GM12878 (cell line): ENCODE measurements around the gene KIRREL3. TPM values are rescaled to one million over a fixed set of nuclear protein-coding genes. Genes with fewer than 3 reads are reported as not detected.

Experiments
- ATAC-seq: fragments of 200-7000 bp; cut with Tn5 transposase; 3 replicates; pipeline ENCODE4 v1.9.1; 2020; ENCODE audit warnings: mild to moderate bottlenecking, moderate library complexity
- BruUV-seq: library from RNA; stranded (reverse); fragments of 400-500 nt; replicated peaks from 2 replicates; lab custom pipeline; 2021; lab: Mats Ljungman, UMichigan
- CTCF ChIA-PET: fragments of 300-600 bp; sonication (Branson Sonifier 250); formaldehyde crosslinking; extraction: SDS; loops from one replicate; lab custom pipeline; 2021; ENCODE audit warnings: inconsistent platforms; lab: Yijun Ruan, JAX
- POLR2A ChIA-PET: fragments of 350-600 bp; formaldehyde crosslinking; extraction: SDS; loops from one replicate; lab custom pipeline; 2021; ENCODE audit warnings: inconsistent platforms; lab: Charles Lee
- RAD21 ChIA-PET: fragments of 300-600 bp; sonication (Branson Sonifier 250); formaldehyde crosslinking; loops from one replicate; lab custom pipeline; 2023; ENCODE audit warnings: antibody characterized with exemption; ENCODE audit not compliant: unreplicated experiment; lab: Charles Lee
- SMC1A ChIA-PET: fragments of 300-600 bp; sonication (Branson Sonifier 250); formaldehyde crosslinking; loops from one replicate; lab custom pipeline; 2023; ENCODE audit not compliant: unreplicated experiment, uncharacterized antibody; lab: Charles Lee
- DNase-seq: peaks from one replicate; pipeline ENCODE4 v3.0.0-alpha.2; 2011; ENCODE audit warnings: low read depth, low spot score
- FAIRE-seq: peaks from 3 replicates; lab custom pipeline; 2011; peaks lifted over from hg19 to GRCh38; lab: Jason Lieb, UNC
- H2AFZ ChIP-seq: 2 replicates; pipeline ENCODE4 v1.6.0; 2011; ENCODE audit warnings: low read depth, low read length, control low read depth; ENCODE audit not compliant: control insufficient read depth
- H3K27ac ChIP-seq: 2 replicates; pipeline ENCODE4 v1.5.1; 2011; ENCODE audit warnings: control low read depth; ENCODE audit not compliant: control insufficient read depth, insufficient read depth
- H3K27me3 ChIP-seq, 2 experiments: replicated peaks in 1 of 2; 2 replicates each; pipeline versions ENCODE4 v1.6.0 to v1.6.1; 2011; ENCODE audit warnings: low read length in 1 of 2; ENCODE audit not compliant: control insufficient read depth in 2 of 2, insufficient read depth in 2 of 2
- H3K36me3 ChIP-seq, 2 experiments: 2 replicates each; pipeline ENCODE4 v1.5.1; 2011; ENCODE audit warnings: low read length in 1 of 2; ENCODE audit not compliant: control insufficient read depth in 2 of 2, insufficient read depth in 2 of 2
- H3K4me1 ChIP-seq: 2 replicates; pipeline ENCODE4 v1.6.1; 2011; ENCODE audit warnings: mild to moderate bottlenecking, low read length, moderate library complexity, mixed read lengths; ENCODE audit not compliant: control insufficient read depth, insufficient read depth
- H3K4me2 ChIP-seq: 2 replicates; pipeline ENCODE4 v1.6.0; 2011; ENCODE audit warnings: control low read depth; ENCODE audit not compliant: control insufficient read depth, insufficient read depth
- H3K4me3 ChIP-seq: fragments of 200-600 bp; sonication (generic); 2 replicates; pipeline ENCODE4 v1.5.1; 2016
- H3K79me2 ChIP-seq: 2 replicates; pipeline ENCODE4 v1.6.0; 2011; ENCODE audit warnings: low read length; ENCODE audit not compliant: control insufficient read depth, insufficient read depth
- H3K9ac ChIP-seq: 2 replicates; pipeline ENCODE4 v1.8.0; 2011; ENCODE audit warnings: low read length, control low read depth, mixed read lengths; ENCODE audit not compliant: control insufficient read depth, insufficient read depth
- H3K9me3 ChIP-seq: replicated peaks from 3 replicates; pipeline ENCODE4 v1.5.1; 2011; ENCODE audit warnings: mild to moderate bottlenecking, low read length; ENCODE audit not compliant: control insufficient read depth, insufficient read depth
- H4K20me1 ChIP-seq: 2 replicates; pipeline ENCODE4 v1.6.0; 2011; ENCODE audit not compliant: control insufficient read depth, insufficient read depth
- IRF5 ChIP-seq: fragments of 450-650 bp; IDR thresholded peaks from 2 replicates; pipeline ENCODE4 v1.6.1; 2017; ENCODE audit warnings: borderline replicate concordance
- NFIC ChIP-seq: IDR thresholded peaks from 2 replicates; pipeline ENCODE4 v1.6.1; 2012; ENCODE audit warnings: low read depth, mild to moderate bottlenecking, inconsistent platforms, low read length, moderate library complexity
- SMC3 ChIP-seq: IDR thresholded peaks from 2 replicates; pipeline ENCODE4 v1.6.1; 2011; ENCODE audit warnings: low read length, improper control_type of control experiment, borderline replicate concordance
- SP1 ChIP-seq: IDR thresholded peaks from one replicate; pipeline ENCODE4 v1.6.1; 2011; ENCODE audit warnings: low read depth, low read length
- TARDBP ChIP-seq: IDR thresholded peaks from 2 replicates; pipeline ENCODE4 v1.6.1; 2016; ENCODE audit warnings: borderline replicate concordance
- TBL1XR1 ChIP-seq: IDR thresholded peaks from 2 replicates; pipeline ENCODE4 v1.6.1; 2012; ENCODE audit warnings: low read depth, low read length, improper control_type of control experiment
- ZNF622 ChIP-seq: fragments of 450-650 bp; IDR thresholded peaks from 2 replicates; pipeline ENCODE4 v1.6.1; 2017; ENCODE audit warnings: mild to moderate bottlenecking, inconsistent platforms
- WGBS: methylation state at CpG from one replicate; pipeline ENCODE4 v1.1.6; 2016; ENCODE audit warnings: low lambda C conversion rate; ENCODE audit not compliant: insufficient replicate concordance, insufficient coverage; ENCODE audit errors: missing lambda C conversion rate; 5-methylcytosine and 5-hydroxymethylcytosine counted together
- in situ Hi-C: fragments of 300-500 bp; cut with MboI; formaldehyde crosslinking; loops from 9 replicates; pipeline ENCODE4 v1.14.3; 2018; ENCODE audit warnings: mixed read lengths
- intact Hi-C: fragments of 100-400 bp; cut with micrococcal nuclease; formaldehyde crosslinking; loops from one replicate; pipeline ENCODE4 v1.14.2; 2022; ENCODE audit not compliant: unreplicated experiment
- polyA plus RNA-seq, 11 experiments: library from polyadenylated mRNA; depleted of rRNA in 4 of 11; unstranded in 6 of 11; stranded (reverse) in 5 of 11; fragments of >200 nt; fragmentation: Nextera tagmentation in 4 of 11; fragmentation: Illumina TruSeq in 1 of 11; extraction: Ambion mirVana in 4 of 11; extraction: Trizol in 1 of 11; gene quantifications; 1 replicate in 1 of 11; 2 replicates in 10 of 11; pipeline versions ENCODE4 v1.2.1 to v1.2.3, GENCODE V29; 2011 to 2016; ENCODE audit warnings: inconsistent platforms in 2 of 11, missing spikeins in 2 of 11, low read depth in 1 of 11
- total RNA-seq, 4 experiments: library from RNA; depleted of rRNA in 3 of 4; stranded (reverse); fragments of >200 nt in 3 of 4; fragmentation: Illumina TruSeq in 1 of 4; extraction: Trizol in 1 of 4; gene quantifications; 2 replicates each; pipeline versions ENCODE4 v1.2.1 to v1.2.3, GENCODE V29; 2013 to 2021
- TF ChIP-seq, protein P1 (sequence below): fragments of 450-650 bp; IDR thresholded peaks from 2 replicates; pipeline ENCODE4 v1.6.1; 2017; ENCODE audit warnings: mild to moderate bottlenecking, moderate library complexity

The KIRREL3 gene
- total and polyA plus RNA-seq, 10 of the 15 experiments (the other 5 are each of a cell fraction or from before 2014, with no cell fraction given): under 0.01 TPM; not detected in 9

DNA sequence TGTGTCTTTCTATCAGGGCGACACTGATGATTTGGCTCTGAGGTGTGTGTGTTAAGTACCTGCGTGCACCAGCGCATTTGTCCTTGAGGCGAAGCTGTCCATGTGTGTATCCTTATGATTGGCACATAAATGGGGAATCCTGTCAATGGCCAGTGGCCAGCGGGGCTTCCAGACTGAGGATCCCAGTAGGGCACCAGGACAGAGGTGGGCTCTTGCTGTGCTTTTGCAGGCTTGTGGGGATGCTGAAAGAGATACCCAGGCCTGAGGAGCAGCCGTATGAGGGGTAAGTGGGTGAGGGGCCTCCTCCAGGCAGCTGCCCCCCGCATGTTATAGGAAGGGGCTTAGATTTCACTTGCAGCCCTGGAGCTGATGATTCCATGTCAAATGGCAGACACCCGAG, 488.3 kb downstream of the KIRREL3 start:
- no peak overlapping the region for H3K4me3 ChIP-seq
- RAD21 ChIA-PET: no interaction called here
- no peaks in the 10 kb centered on the region for H3K9me3 ChIP-seq
- 44% methylated on average over 8 of the region's 8 CpGs for WGBS
- CTCF ChIA-PET: interaction anchor here (1.8 kb wide), 1 partner anchor 32 kb away, joined by 5 read pairs; no protein-coding TSS in a partner anchor
- ATAC-seq: no peak
- BruUV-seq: no TSS peak
- no peak overlapping the region for H3K27ac ChIP-seq
- no peak overlapping the region for H2AFZ ChIP-seq
- FAIRE-seq: no peak
- in situ Hi-C loops: no loop called here
- SMC1A ChIA-PET: no interaction called here
- DNase-seq: no peak
- H3K79me2 ChIP-seq: no peaks in the 10 kb centered on the region
- no peak overlapping the region for H3K4me2 ChIP-seq
- POLR2A ChIA-PET: no interaction called here
- no peaks in the 10 kb centered on the region for H3K4me1 ChIP-seq
- no peaks in the 10 kb centered on the region for H4K20me1 ChIP-seq
- intact Hi-C loops: no loop called here
- TF ChIP-seq TBL1XR1 (no peak), TARDBP (no peak), SP1 (no peak), ZNF622 (no peak), IRF5 (no peak), NFIC (no peak), SMC3 (no peak)
- TF ChIP-seq, protein P1, sequence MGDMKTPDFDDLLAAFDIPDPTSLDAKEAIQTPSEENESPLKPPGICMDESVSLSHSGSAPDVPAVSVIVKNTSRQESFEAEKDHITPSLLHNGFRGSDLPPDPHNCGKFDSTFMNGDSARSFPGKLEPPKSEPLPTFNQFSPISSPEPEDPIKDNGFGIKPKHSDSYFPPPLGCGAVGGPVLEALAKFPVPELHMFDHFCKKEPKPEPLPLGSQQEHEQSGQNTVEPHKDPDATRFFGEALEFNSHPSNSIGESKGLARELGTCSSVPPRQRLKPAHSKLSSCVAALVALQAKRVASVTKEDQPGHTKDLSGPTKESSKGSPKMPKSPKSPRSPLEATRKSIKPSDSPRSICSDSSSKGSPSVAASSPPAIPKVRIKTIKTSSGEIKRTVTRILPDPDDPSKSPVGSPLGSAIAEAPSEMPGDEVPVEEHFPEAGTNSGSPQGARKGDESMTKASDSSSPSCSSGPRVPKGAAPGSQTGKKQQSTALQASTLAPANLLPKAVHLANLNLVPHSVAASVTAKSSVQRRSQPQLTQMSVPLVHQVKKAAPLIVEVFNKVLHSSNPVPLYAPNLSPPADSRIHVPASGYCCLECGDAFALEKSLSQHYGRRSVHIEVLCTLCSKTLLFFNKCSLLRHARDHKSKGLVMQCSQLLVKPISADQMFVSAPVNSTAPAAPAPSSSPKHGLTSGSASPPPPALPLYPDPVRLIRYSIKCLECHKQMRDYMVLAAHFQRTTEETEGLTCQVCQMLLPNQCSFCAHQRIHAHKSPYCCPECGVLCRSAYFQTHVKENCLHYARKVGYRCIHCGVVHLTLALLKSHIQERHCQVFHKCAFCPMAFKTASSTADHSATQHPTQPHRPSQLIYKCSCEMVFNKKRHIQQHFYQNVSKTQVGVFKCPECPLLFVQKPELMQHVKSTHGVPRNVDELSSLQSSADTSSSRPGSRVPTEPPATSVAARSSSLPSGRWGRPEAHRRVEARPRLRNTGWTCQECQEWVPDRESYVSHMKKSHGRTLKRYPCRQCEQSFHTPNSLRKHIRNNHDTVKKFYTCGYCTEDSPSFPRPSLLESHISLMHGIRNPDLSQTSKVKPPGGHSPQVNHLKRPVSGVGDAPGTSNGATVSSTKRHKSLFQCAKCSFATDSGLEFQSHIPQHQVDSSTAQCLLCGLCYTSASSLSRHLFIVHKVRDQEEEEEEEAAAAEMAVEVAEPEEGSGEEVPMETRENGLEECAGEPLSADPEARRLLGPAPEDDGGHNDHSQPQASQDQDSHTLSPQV: no peak
- no peaks in the 10 kb centered on the region for H3K36me3 ChIP-seq
- H3K9ac ChIP-seq: no peak overlapping the region
- H3K27me3 ChIP-seq: peaks cover 3 to 10% of the 10 kb centered on the region in 2 experiments
